H9 (cell line): Measurements from ENCODE around the gene SLC22A3. TPM values are rescaled to one million over a fixed set of nuclear protein-coding genes. Genes with fewer than 3 reads are reported as not detected.

Experiments used
- DNase-seq: peaks from one replicate; pipeline ENCODE4 v3.0.0-alpha.2; 2017
- H2AFZ ChIP-seq: one replicate; pipeline ENCODE4 v1.6.1; 2013; ENCODE audit warnings: mild to moderate bottlenecking, low read length, control low read depth, moderate library complexity
- H2AK5ac ChIP-seq: 2 replicates; pipeline ENCODE4 v1.6.1; 2013; ENCODE audit warnings: low read length, control low read depth, mixed read lengths; ENCODE audit not compliant: insufficient read length
- H2BK120ac ChIP-seq: one replicate; pipeline ENCODE4 v1.6.1; 2013; ENCODE audit warnings: low read depth, mild to moderate bottlenecking, low read length, control low read depth, inconsistent platforms; ENCODE audit not compliant: poor library complexity, severe bottlenecking
- H2BK12ac ChIP-seq: 2 replicates; pipeline ENCODE4 v1.6.1; 2013; ENCODE audit warnings: low read length, control low read depth, mixed read lengths, low read depth; ENCODE audit not compliant: insufficient read length
- H2BK15ac ChIP-seq: 2 replicates; pipeline ENCODE4 v1.6.1; 2013; ENCODE audit warnings: low read depth, low read length, control low read depth
- H2BK20ac ChIP-seq: one replicate; pipeline ENCODE4 v1.6.1; 2013; ENCODE audit warnings: low read depth, mild to moderate bottlenecking, low read length, control low read depth, inconsistent platforms; ENCODE audit not compliant: poor library complexity, severe bottlenecking
- H2BK5ac ChIP-seq: 2 replicates; pipeline ENCODE4 v1.6.1; 2013; ENCODE audit warnings: low read length, control low read depth, mixed read lengths; ENCODE audit not compliant: insufficient read length
- H3K14ac ChIP-seq: 2 replicates; pipeline ENCODE4 v1.6.1; 2013; ENCODE audit warnings: low read length, control low read depth; ENCODE audit not compliant: insufficient read depth
- H3K18ac ChIP-seq: 2 replicates; pipeline ENCODE4 v1.6.1; 2013; ENCODE audit warnings: low read depth, mild to moderate bottlenecking, mixed read lengths, low read length, control low read depth; ENCODE audit not compliant: insufficient read length
- H3K23ac ChIP-seq: 2 replicates; pipeline ENCODE4 v1.6.1; 2013; ENCODE audit warnings: low read length, control low read depth, mixed read lengths, low read depth; ENCODE audit not compliant: insufficient read length
- H3K23me2 ChIP-seq: 2 replicates; pipeline ENCODE4 v1.6.1; 2013; ENCODE audit warnings: low read depth, mild to moderate bottlenecking, mixed read lengths, low read length, control low read depth; ENCODE audit not compliant: insufficient read length, poor library complexity, severe bottlenecking
- H3K27ac ChIP-seq: 2 replicates; pipeline ENCODE4 v1.5.1; 2013; ENCODE audit warnings: low read length, control low read depth, mixed read lengths, low read depth; ENCODE audit not compliant: insufficient read length
- H3K27me3 ChIP-seq: 2 replicates; pipeline ENCODE4 v1.6.1; 2013; ENCODE audit warnings: low read length, control low read depth, inconsistent platforms; ENCODE audit not compliant: insufficient read depth
- H3K4ac ChIP-seq: 2 replicates; pipeline ENCODE4 v1.6.1; 2013; ENCODE audit warnings: low read depth, mild to moderate bottlenecking, control low read depth, inconsistent platforms, low read length, moderate library complexity
- H3K4me1 ChIP-seq: 2 replicates; pipeline ENCODE4 v1.6.1; 2013; ENCODE audit warnings: low read length, control low read depth, inconsistent platforms; ENCODE audit not compliant: insufficient read depth
- H3K4me2 ChIP-seq: 2 replicates; pipeline ENCODE4 v1.6.1; 2013; ENCODE audit warnings: low read length, control low read depth, mixed read lengths; ENCODE audit not compliant: insufficient read length, insufficient read depth
- H3K56ac ChIP-seq: 2 replicates; pipeline ENCODE4 v1.6.1; 2013; ENCODE audit warnings: low read depth, mild to moderate bottlenecking, mixed read lengths, low read length, control low read depth; ENCODE audit not compliant: insufficient read length
- H3K79me1 ChIP-seq: 2 replicates; pipeline ENCODE4 v1.6.1; 2013; ENCODE audit warnings: low read depth, mild to moderate bottlenecking, moderate library complexity, low read length, control low read depth, inconsistent platforms; ENCODE audit not compliant: insufficient read depth, poor library complexity, severe bottlenecking
- H3K79me2 ChIP-seq: 2 replicates; pipeline ENCODE4 v1.6.1; 2013; ENCODE audit warnings: low read length, control low read depth, inconsistent platforms; ENCODE audit not compliant: insufficient read depth
- H3K9ac ChIP-seq: 2 replicates; pipeline ENCODE4 v1.6.1; 2013; ENCODE audit warnings: low read length, control low read depth, mixed read lengths; ENCODE audit not compliant: insufficient read length; ENCODE audit errors: extremely low read depth
- H3K9me3 ChIP-seq: one replicate; pipeline ENCODE4 v1.6.1; 2013; ENCODE audit warnings: low read depth, low read length, inconsistent platforms; ENCODE audit not compliant: control insufficient read depth
- H3T11ph ChIP-seq: one replicate; pipeline ENCODE4 v1.6.1; 2013; ENCODE audit warnings: mild to moderate bottlenecking, low read length, control low read depth, inconsistent platforms
- H4K20me1 ChIP-seq: one replicate; pipeline ENCODE4 v1.6.1; 2013; ENCODE audit not compliant: control insufficient read depth, insufficient read length, insufficient read depth
- H4K5ac ChIP-seq: 2 replicates; pipeline ENCODE4 v1.6.1; 2013; ENCODE audit warnings: low read depth, mild to moderate bottlenecking, mixed read lengths, low read length, control low read depth; ENCODE audit not compliant: insufficient read length
- H4K8ac ChIP-seq: replicated peaks from 2 replicates; pipeline ENCODE4 v1.6.1; 2013; ENCODE audit warnings: low read length, control low read depth, mixed read lengths, low read depth; ENCODE audit not compliant: insufficient read length
- H4K91ac ChIP-seq: 2 replicates; pipeline ENCODE4 v1.6.1; 2013; ENCODE audit warnings: low read depth, mild to moderate bottlenecking, moderate library complexity, mixed read lengths, low read length, control low read depth; ENCODE audit not compliant: insufficient read length
- H3K27ac Mint-ChIP-seq, 3 experiments: 2 replicates in 2 of 3; 3 replicates in 1 of 3; pipeline ENCODE4 v1.8.0; 2020 to 2021; ENCODE audit warnings: mixed read lengths in 3 of 3, mild to moderate bottlenecking in 1 of 3, moderate library complexity in 1 of 3
- H3K27me3 Mint-ChIP-seq: 2 replicates; pipeline ENCODE4 v1.8.0; 2021; ENCODE audit warnings: low read depth, mild to moderate bottlenecking, moderate library complexity, mixed read lengths
- H3K36me3 Mint-ChIP-seq, 3 experiments: 2 replicates in 2 of 3; 3 replicates in 1 of 3; pipeline ENCODE4 v1.8.0; 2020 to 2021; ENCODE audit warnings: low read depth in 3 of 3, mixed read lengths in 3 of 3; ENCODE audit not compliant: insufficient read depth in 1 of 3
- H3K4me1 Mint-ChIP-seq, 2 experiments: 2 replicates each; pipeline ENCODE4 v1.8.0; 2020; ENCODE audit warnings: mixed read lengths in 2 of 2
- H3K4me3 Mint-ChIP-seq, 2 experiments: 2 replicates in 1 of 2; 3 replicates in 1 of 2; pipeline ENCODE4 v1.8.0; 2020 to 2021; ENCODE audit warnings: mild to moderate bottlenecking in 2 of 2, mixed read lengths in 2 of 2, moderate library complexity in 1 of 2
- H3K9me3 Mint-ChIP-seq, 2 experiments: 2 replicates in 1 of 2; 3 replicates in 1 of 2; pipeline ENCODE4 v1.8.0; 2020; ENCODE audit warnings: mild to moderate bottlenecking in 2 of 2, mixed read lengths in 2 of 2, moderate library complexity in 1 of 2
- CTCF ChIP-seq: fragments of 200-600 bp; sonication (generic); conservative IDR thresholded peaks from 3 replicates; pipeline ENCODE4 v1.8.0; 2021; ENCODE audit warnings: antibody characterized with exemption, mild to moderate bottlenecking
- WGBS: extraction: QIAGEN DNeasy Blood & Tissue Kit; methylation state at CpG from one replicate; pipeline ENCODE4 v1.1.7; 2013; ENCODE audit warnings: missing lambda C conversion rate, low lambda C conversion rate, mixed read lengths; ENCODE audit not compliant: insufficient read length; ENCODE audit errors: extremely low coverage; 5-methylcytosine and 5-hydroxymethylcytosine counted together
- total RNA-seq: library from RNA; stranded (reverse); gene quantifications from 2 replicates; pipeline ENCODE4 v1.2.1, GENCODE V29; 2021

Gene SLC22A3
- total RNA-seq, 1 experiment from 2014 or later, result 2.7 TPM

- WGBS, result no CpG with 5 or more reads among the region's 8 CpGs
- Mint-ChIP-seq H3K27ac (no peak overlapping the region), H3K9me3 (no peaks in the 10 kb centered on the region; a peak in 1 of 5 replicates), H3K4me3 (no peak overlapping the region), H3K36me3 (no peaks in the 10 kb centered on the region), H3K4me1 (peaks cover 29 to 30% of the 10 kb centered on the region in 2 experiments), H3K27me3 (no peaks in the 10 kb centered on the region)
- no peak for TF ChIP-seq CTCF
- no peak overlapping the region for H3K56ac ChIP-seq
- H2BK5ac ChIP-seq, result no peak overlapping the region
- no peak overlapping the region for H3K14ac ChIP-seq
- H3K9me3 ChIP-seq, result no peaks in the 10 kb centered on the region
- H2AK5ac ChIP-seq, result no peak overlapping the region
- no peak overlapping the region for H4K91ac ChIP-seq
- no peak overlapping the region for H3T11ph ChIP-seq
- H2AFZ ChIP-seq, result no peak overlapping the region
- no peak for DNase-seq
- H3K4me1 ChIP-seq, result no peaks in the 10 kb centered on the region; the same call in 1 of the 2 replicates
- no peak overlapping the region for H2BK12ac ChIP-seq
- no peak overlapping the region for H3K18ac ChIP-seq
- no peaks in the 10 kb centered on the region for H4K20me1 ChIP-seq
- no peak overlapping the region for H2BK20ac ChIP-seq
- H3K4ac ChIP-seq, result no peak overlapping the region
- H4K8ac ChIP-seq, result no peak overlapping the region
- no peak overlapping the region for H3K23ac ChIP-seq
- no peak overlapping the region for H3K4me2 ChIP-seq
- H3K27ac ChIP-seq, result no peak overlapping the region
- H3K9ac ChIP-seq, result no peak overlapping the region
- no peak overlapping the region for H2BK15ac ChIP-seq
- H4K5ac ChIP-seq, result no peak overlapping the region
- H3K79me1 ChIP-seq, result no peaks in the 10 kb centered on the region
- no peaks in the 10 kb centered on the region for H3K79me2 ChIP-seq
- no peak overlapping the region for H2BK120ac ChIP-seq
- no peaks in the 10 kb centered on the region for H3K23me2 ChIP-seq
- H3K27me3 ChIP-seq, result no peaks in the 10 kb centered on the region
These were observed 83.0 kb downstream of the SLC22A3 start for GRCh38 chr6:160431226-160431625.
